Caco-2 (cell line): ENCODE data around the gene INPPL1. TPM values are rescaled to one million over a fixed set of nuclear protein-coding genes. Genes with fewer than 3 reads are reported as not detected.
A peak's percentile ranks its signal among the peaks of the same experiment; 100 is the strongest.

Source experiments
- BruUV-seq: library from RNA; stranded (reverse); fragments of 400-500 nt; replicated peaks from 2 replicates; lab custom pipeline; 2021; lab: Mats Ljungman, UMichigan
- CTCF ChIA-PET: fragments of 300-600 bp; sonication (Branson Sonifier 250); formaldehyde crosslinking; loops from one replicate; lab custom pipeline; 2022; ENCODE audit warnings: antibody characterized with exemption; lab: Charles Lee
- POLR2A ChIA-PET: fragments of 300-600 bp; sonication (Branson Sonifier 250); formaldehyde crosslinking; loops from one replicate; lab custom pipeline; 2022; ENCODE audit warnings: antibody characterized with exemption; lab: Charles Lee
- DNase-seq, 2 experiments: peaks; one replicate each; pipeline versions ENCODE4 v3.0.0 to v3.0.0-alpha.2; 2020 to 2022
- H3K27me3 ChIP-seq: replicated peaks from 2 replicates; pipeline ENCODE4 v1.6.0; 2011; ENCODE audit warnings: low read length; ENCODE audit not compliant: control insufficient read depth, insufficient read depth
- H3K36me3 ChIP-seq: 2 replicates; pipeline ENCODE4 v1.5.1; 2011; ENCODE audit warnings: low read length; ENCODE audit not compliant: control insufficient read depth, insufficient read depth
- H3K4me1 ChIP-seq: fragments of 250-450 bp; sonication (Bioruptor Pico); 2 replicates; pipeline ENCODE4 v1.5.1; 2020; ENCODE audit warnings: mild to moderate bottlenecking
- H3K4me3 ChIP-seq: 2 replicates; pipeline ENCODE4 v1.5.1; 2011; ENCODE audit warnings: low read depth, mild to moderate bottlenecking, control low read depth, low read length
- H3K9me3 ChIP-seq: fragments of 250-450 bp; sonication (Bioruptor Pico); 2 replicates; pipeline ENCODE4 v1.5.1; 2020; ENCODE audit warnings: mild to moderate bottlenecking, moderate library complexity
- H3K27ac Mint-ChIP-seq: one replicate; pipeline ENCODE4 v1.8.0; 2022; ENCODE audit warnings: mixed read lengths; ENCODE audit not compliant: unreplicated experiment
- H3K27me3 Mint-ChIP-seq: one replicate; pipeline ENCODE4 v1.8.0; 2022; ENCODE audit warnings: mixed read lengths; ENCODE audit not compliant: insufficient read depth, unreplicated experiment
- H3K36me3 Mint-ChIP-seq: one replicate; pipeline ENCODE4 v1.8.0; 2022; ENCODE audit warnings: mild to moderate bottlenecking, mixed read lengths; ENCODE audit not compliant: insufficient read depth, unreplicated experiment
- H3K4me1 Mint-ChIP-seq: one replicate; pipeline ENCODE4 v1.8.0; 2022; ENCODE audit warnings: low read depth, mixed read lengths; ENCODE audit not compliant: unreplicated experiment
- H3K4me3 Mint-ChIP-seq: one replicate; pipeline ENCODE4 v1.8.0; 2022; ENCODE audit warnings: mild to moderate bottlenecking, moderate library complexity, mixed read lengths; ENCODE audit not compliant: unreplicated experiment
- H3K9me3 Mint-ChIP-seq: one replicate; pipeline ENCODE4 v1.8.0; 2022; ENCODE audit warnings: mixed read lengths; ENCODE audit not compliant: unreplicated experiment
- CTCF ChIP-seq, 2 experiments: fragments of 200-600 bp in 1 of 2; IDR thresholded peaks; 1 replicate in 1 of 2; 2 replicates in 1 of 2; pipeline versions ENCODE4 v1.5.1 to v1.8.0; 2011 to 2022; ENCODE audit warnings: antibody characterized with exemption in 1 of 2, control low read depth in 1 of 2, inconsistent platforms in 1 of 2, low read depth in 1 of 2, low read length in 1 of 2, mild to moderate bottlenecking in 1 of 2, moderate library complexity in 1 of 2; ENCODE audit not compliant: insufficient read depth in 1 of 2, severe bottlenecking in 1 of 2, unreplicated experiment in 1 of 2
- intact Hi-C: fragments of 100-400 bp; cut with micrococcal nuclease; formaldehyde crosslinking; loops from one replicate; pipeline ENCODE4 v1.10.0; 2022; ENCODE audit not compliant: unreplicated experiment
- total RNA-seq: library from RNA; stranded (reverse); gene quantifications from 2 replicates; pipeline ENCODE4 v1.2.3, GENCODE V29; 2022

Gene INPPL1
- total RNA-seq, 1 experiment from 2014 or later: 393 TPM

GRCh38 chr11:72237112-72237931 is 12.8 kb downstream of the INPPL1 start:
- H3K36me3 ChIP-seq: peaks cover 19% of the 10 kb centered on the region

DNA sequence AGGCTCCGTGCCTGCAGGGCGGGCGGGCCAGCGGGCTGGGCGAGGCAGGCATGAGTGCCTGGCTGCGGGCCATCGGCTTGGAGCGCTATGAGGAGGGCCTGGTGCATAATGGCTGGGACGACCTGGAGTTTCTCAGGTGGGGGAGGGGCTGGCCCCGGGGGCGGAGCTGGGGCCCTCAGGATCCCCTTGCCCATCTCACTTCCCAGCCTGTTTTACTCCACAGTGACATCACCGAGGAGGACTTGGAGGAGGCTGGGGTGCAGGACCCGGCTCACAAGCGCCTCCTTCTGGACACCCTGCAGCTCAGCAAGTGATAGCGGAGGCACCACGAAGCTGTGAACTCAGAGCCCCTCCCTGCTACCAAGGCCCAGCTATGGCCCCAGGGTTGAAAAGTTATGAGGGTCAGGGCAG is 13.5 kb downstream of the INPPL1 start:
- TF ChIP-seq CTCF (IDR thresholded peaks at IDR 0.05; ENCODE audit: insufficient read depth in 1 of 2, low read depth in 1 of 2, low read length in 1 of 2, severe bottlenecking in 1 of 2, unreplicated experiment in 1 of 2): peak; percentile 65 to 72
- Mint-ChIP-seq H3K9me3 (peaks cover 2% of the 10 kb centered on the region), H3K4me1 (peaks cover 14% of the 10 kb centered on the region), H3K27ac (no peak overlapping the region), H3K4me3 (no peak overlapping the region), H3K36me3 (peaks cover 68% of the 10 kb centered on the region), H3K27me3 (no peaks in the 10 kb centered on the region)
- peaks cover 24% of the 10 kb centered on the region for H3K4me1 ChIP-seq
- intact Hi-C loops: loop anchor here (1.0 to 5.0 kb wide), 4 partner anchors 45 to 213 kb away; partner anchors contain the start of genes CLPB and FOLR1
- H3K9me3 ChIP-seq: peaks cover 2% of the 10 kb centered on the region; the same call in 1 of the 2 replicates
- no TSS peak for BruUV-seq
- H3K4me3 ChIP-seq: no peak overlapping the region
- no peaks in the 10 kb centered on the region for H3K27me3 ChIP-seq
- peak; percentile 68 to 72 for DNase-seq
- H3K36me3 ChIP-seq: peaks cover 19% of the 10 kb centered on the region
- CTCF ChIA-PET: interaction anchor here (0.7 to 3.0 kb wide), 4 partner anchors 15 to 213 kb away, joined by 4 to 15 read pairs (median 6); no protein-coding TSS in a partner anchor
- POLR2A ChIA-PET: interaction anchor here (0.8 to 1.6 kb wide), 2 partner anchors 15 to 46 kb away, joined by 3 to 6 read pairs; partner anchors contain the start of gene FOLR1

More at GRCh38 chr11:72237112-72237931, 12.8 kb downstream of the INPPL1 start:
- H3K4me3 ChIP-seq: no peak overlapping the region
- H3K36me3 Mint-ChIP-seq: peaks cover 75% of the 10 kb centered on the region
- TF ChIP-seq CTCF (IDR thresholded peaks at IDR 0.05; ENCODE audit: insufficient read depth in 1 of 2, low read depth in 1 of 2, low read length in 1 of 2, severe bottlenecking in 1 of 2, unreplicated experiment in 1 of 2): no peak
- ChIA-PET CTCF (interaction anchor here (1.0 to 3.0 kb wide), 6 partner anchors 12 to 212 kb away, joined by 3 to 15 read pairs (median 5); partner anchors contain the start of genes CLPB and INPPL1), POLR2A (interaction anchor here (0.8 to 1.6 kb wide), 2 partner anchors 14 to 46 kb away, joined by 3 to 6 read pairs; partner anchors contain the start of gene FOLR1)
- H3K4me1 Mint-ChIP-seq: peaks cover 14% of the 10 kb centered on the region
- no peaks in the 10 kb centered on the region for H3K9me3 ChIP-seq
- peaks cover 24% of the 10 kb centered on the region for H3K4me1 ChIP-seq
- no peak overlapping the region for H3K4me3 Mint-ChIP-seq
- no peak overlapping the region for H3K27ac Mint-ChIP-seq
- no peaks in the 10 kb centered on the region for H3K27me3 Mint-ChIP-seq
- no peaks in the 10 kb centered on the region for H3K27me3 ChIP-seq
- peak in 1 of 2 experiments; percentile 45 for DNase-seq
- H3K9me3 Mint-ChIP-seq: no peaks in the 10 kb centered on the region
- no TSS peak for BruUV-seq
- intact Hi-C loops: loop anchor here (5.0 kb wide), 1 partner anchor 195 kb away; the partner anchor contains the start of gene CLPB
